Activated T-cell treated with anti-CD3 and anti-CD28 coated beads, Interleukin-2, amount 50 U/mL, for 72 hours (primary cell): ENCODE results near the gene PCSK7. TPM values are rescaled to one million over a fixed set of nuclear protein-coding genes. Genes with fewer than 3 reads are reported as not detected.

ENCODE experiments used
- ATAC-seq, 2 donors: fragments of 150-1000 bp; cut with Tn5 transposase; replicated peaks in 1 of 2; 2 replicates each; pipeline ENCODE4 v1.10.0; 2021; ENCODE audit warnings: moderate library complexity in 2 of 2, mild to moderate bottlenecking in 1 of 2
- DNase-seq, 2 donors: peaks; one replicate each; pipeline ENCODE4 v3.0.0; 2021 to 2022; ENCODE audit warnings: mixed read lengths in 1 of 2
- H3K27ac Mint-ChIP-seq: one replicate; pipeline ENCODE4 v1.8.0; 2022; ENCODE audit warnings: mild to moderate bottlenecking, moderate library complexity, mixed read lengths
- H3K27me3 Mint-ChIP-seq: one replicate; pipeline ENCODE4 v1.8.0; 2022; ENCODE audit warnings: low read depth, mixed read lengths
- H3K36me3 Mint-ChIP-seq, 2 donors: one replicate each; pipeline ENCODE4 v1.8.0; 2022; ENCODE audit warnings: mixed read lengths in 2 of 2, mild to moderate bottlenecking in 1 of 2; ENCODE audit not compliant: insufficient read depth in 2 of 2
- H3K4me1 Mint-ChIP-seq: one replicate; pipeline ENCODE4 v1.8.0; 2022; ENCODE audit warnings: low read depth, mixed read lengths
- H3K4me3 Mint-ChIP-seq, 2 donors: one replicate each; pipeline ENCODE4 v1.8.0; 2022; ENCODE audit warnings: mild to moderate bottlenecking in 2 of 2, mixed read lengths in 2 of 2, moderate library complexity in 2 of 2
- H3K9me3 Mint-ChIP-seq, 2 donors: one replicate each; pipeline ENCODE4 v1.8.0; 2022; ENCODE audit warnings: mixed read lengths in 2 of 2
- total RNA-seq, 2 donors: library from RNA; stranded (reverse); gene quantifications; one replicate each; pipeline ENCODE4 v1.2.3, GENCODE V29; 2022

Gene PCSK7
- total RNA-seq, 2 donors from 2014 or later, result 139 to 147 TPM

DNA sequence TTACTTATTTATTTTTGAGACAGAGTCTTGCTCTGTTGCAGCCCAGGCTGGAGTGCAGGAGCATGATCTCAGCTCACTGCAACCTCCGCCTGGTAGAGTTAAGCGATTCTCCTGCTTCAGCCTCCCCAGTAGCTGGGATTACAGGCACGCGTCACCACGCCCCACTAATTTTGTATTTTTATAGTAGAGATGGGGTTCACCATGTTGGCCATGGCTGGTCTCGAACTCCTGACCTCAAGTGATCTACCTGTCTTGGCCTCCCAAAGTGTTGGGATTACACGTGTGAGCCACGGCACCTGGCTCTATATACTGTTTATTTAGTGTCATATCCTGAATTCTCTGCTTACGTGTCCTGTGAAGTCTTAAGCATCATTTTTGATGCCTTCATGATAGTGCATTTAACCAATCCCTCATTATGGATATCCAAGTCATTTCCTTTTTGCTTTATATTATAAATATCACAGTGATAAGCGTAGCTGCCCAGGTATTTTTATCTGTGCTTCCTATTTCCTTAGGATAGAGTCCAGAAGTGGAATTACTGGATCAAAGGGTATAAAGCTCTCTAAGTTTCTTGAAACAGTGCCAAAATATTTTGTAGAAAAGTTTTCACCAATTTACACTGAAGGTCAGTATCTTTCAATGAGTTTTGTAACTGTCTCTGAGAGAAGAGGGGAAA, 54.2 kb downstream of the PCSK7 start:
- peaks cover 0 to 2% of the 10 kb centered on the region in 2 donors for H3K36me3 Mint-ChIP-seq
- no peaks in the 10 kb centered on the region for H3K27me3 Mint-ChIP-seq
- DNase-seq (no peak), ATAC-seq (no peak)
- peaks cover 31% of the 10 kb centered on the region for H3K4me1 Mint-ChIP-seq
- peak overlapping the region; percentile 94 to 97 for H3K4me3 Mint-ChIP-seq
- H3K27ac Mint-ChIP-seq, result peak overlapping the region; percentile 88
- H3K9me3 Mint-ChIP-seq, result no peaks in the 10 kb centered on the region

DNA sequence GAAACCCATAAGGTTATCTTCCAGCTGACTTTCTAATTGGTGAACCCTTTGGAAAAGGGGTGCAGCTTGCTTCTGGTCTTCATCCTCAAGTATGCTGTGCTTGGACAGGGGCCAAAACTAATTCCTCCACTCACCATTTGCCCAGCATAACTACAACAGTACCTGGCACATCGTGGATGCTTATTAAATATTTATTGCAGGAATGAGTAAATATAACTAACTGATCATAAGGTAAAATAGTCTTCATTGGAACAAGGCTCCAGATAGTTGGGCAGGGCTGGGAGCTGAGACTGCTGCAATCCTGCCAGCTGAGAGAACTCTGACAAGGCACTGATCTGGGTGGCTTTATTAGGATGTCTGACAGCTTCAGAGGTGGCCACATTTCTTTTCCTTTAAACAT, 55.7 kb downstream of the PCSK7 start:
- ATAC-seq (no peak), DNase-seq (no peak)
- Mint-ChIP-seq H3K9me3 (no peaks in the 10 kb centered on the region), H3K36me3 (peaks cover 0 to 2% of the 10 kb centered on the region in 2 donors), H3K27me3 (no peaks in the 10 kb centered on the region), H3K4me3 (no peak overlapping the region), H3K4me1 (peaks cover 34% of the 10 kb centered on the region), H3K27ac (no peak overlapping the region)

DNA sequence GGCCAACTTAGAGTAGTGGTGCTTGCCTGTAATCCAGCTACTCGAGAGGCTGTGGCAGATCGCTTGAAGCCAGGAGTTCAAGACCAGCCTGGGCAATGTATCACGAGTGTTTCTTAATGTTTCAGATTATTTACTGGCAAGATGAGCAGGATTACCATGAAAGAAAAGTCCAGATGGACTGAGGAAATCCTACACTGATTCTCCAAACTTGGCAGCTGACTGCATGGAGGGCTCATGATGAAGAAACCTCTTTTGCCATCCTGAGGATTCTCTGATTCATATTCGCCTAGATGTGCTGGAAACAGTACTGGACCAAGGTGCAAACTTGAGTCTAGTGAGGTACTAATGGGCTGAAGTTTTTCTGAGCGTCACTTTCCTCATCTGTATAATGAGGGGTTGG, 56.1 kb downstream of the PCSK7 start:
- no peaks in the 10 kb centered on the region for H3K27me3 Mint-ChIP-seq
- peaks cover 0 to 2% of the 10 kb centered on the region in 2 donors for H3K36me3 Mint-ChIP-seq
- no peak overlapping the region for H3K4me3 Mint-ChIP-seq
- DNase-seq, result no peak
- no peak for ATAC-seq
- no peaks in the 10 kb centered on the region for H3K9me3 Mint-ChIP-seq
- no peak overlapping the region for H3K27ac Mint-ChIP-seq
- H3K4me1 Mint-ChIP-seq, result peaks cover 30% of the 10 kb centered on the region

DNA sequence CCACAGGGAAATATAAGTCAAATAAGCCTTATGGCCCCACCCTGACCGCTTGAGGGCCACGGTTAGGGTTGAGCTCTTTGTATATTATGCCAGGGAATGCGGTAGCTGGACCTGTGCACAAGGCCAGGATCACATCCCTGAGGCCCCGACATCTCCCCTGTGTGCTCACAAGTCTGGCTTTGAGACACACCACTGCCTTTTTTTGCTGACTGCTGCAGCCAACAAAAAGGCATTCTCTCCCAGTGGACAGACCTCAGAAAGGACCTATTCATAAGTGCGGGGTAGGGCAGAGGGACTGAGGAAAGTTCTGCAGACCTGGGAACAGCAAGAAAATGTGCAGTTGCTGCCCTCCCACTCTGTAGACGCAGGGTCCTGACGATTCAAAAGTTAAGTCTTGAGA, 56.8 kb downstream of the PCSK7 start:
- ATAC-seq (no peak), DNase-seq (no peak)
- Mint-ChIP-seq H3K4me1 (peaks cover 24% of the 10 kb centered on the region), H3K9me3 (no peaks in the 10 kb centered on the region), H3K27me3 (no peaks in the 10 kb centered on the region), H3K36me3 (peaks cover 0 to 4% of the 10 kb centered on the region in 2 donors), H3K4me3 (no peak overlapping the region), H3K27ac (no peak overlapping the region)

DNA sequence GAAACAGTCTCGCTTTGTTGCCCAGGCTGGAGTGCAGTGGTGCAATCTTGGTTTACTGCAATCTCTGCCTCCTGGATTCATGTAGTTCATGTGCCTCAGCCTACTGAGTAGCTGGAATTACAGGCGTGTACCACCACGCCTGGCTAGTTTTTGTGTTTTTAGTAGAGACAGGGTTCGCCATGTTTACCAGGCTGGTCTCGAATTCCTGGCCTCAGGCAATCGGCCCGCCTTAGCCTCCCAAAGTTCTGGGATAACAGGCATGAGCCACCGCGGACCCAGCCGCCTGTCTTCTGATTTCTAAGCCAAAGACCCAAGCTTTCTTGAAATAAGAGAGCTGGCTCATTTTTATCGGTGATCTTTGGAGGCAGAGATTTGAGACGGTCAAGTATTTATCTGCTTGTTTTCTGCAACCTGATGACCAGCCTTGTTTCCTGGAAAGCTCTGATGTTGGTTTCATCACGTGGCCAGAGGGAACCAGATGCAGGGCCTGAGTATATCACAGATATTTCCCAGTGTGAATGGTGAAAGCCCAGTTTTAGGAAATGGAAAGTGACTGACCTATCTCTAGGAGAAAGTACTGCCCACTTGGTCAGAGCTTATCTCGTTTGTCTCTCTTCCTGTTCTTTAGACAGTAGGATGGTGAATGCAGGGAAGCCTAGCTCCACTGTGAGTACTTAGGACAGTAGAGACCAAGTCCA, 59.0 kb downstream of the PCSK7 start:
- no peaks in the 10 kb centered on the region for H3K27me3 Mint-ChIP-seq
- H3K4me3 Mint-ChIP-seq, result no peak overlapping the region
- DNase-seq (no peak), ATAC-seq (no peak)
- H3K9me3 Mint-ChIP-seq, result no peaks in the 10 kb centered on the region
- peaks cover 9% of the 10 kb centered on the region for H3K4me1 Mint-ChIP-seq
- peaks cover 0 to 11% of the 10 kb centered on the region in 2 donors for H3K36me3 Mint-ChIP-seq
- no peak overlapping the region for H3K27ac Mint-ChIP-seq

DNA sequence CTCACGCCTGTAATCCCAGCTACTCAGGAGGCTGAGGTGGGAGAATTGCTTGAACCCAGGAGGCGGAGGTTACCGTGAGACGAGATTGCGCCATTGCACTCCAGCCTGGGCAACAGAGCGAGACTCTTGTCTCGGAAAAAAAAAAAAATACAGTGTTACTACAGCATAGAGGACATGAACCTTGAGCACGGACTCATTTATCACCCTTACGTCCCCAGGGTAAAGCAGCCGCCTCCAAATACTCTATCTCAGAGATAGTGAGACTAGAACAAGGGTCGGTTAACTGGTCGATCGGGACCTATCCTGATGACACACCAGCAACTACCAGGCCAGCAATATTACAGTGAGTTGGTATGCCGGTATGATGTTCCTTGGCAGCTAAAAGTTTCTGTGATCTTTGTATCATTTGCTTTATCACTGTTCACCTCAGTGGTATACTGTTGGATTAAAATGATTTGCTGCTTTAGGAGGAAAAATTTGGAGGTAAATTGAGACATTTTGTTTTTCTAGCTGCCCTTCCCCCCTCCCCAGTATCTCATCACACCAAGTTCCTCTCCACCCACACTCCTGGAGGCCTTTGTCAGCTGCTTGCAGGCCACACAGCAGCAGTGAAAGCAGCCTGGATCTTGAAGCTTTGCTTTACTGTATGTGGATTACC, 60.3 kb downstream of the PCSK7 start:
- no peak for DNase-seq
- Mint-ChIP-seq H3K27me3 (no peaks in the 10 kb centered on the region), H3K4me3 (no peak overlapping the region), H3K36me3 (peaks cover 0 to 15% of the 10 kb centered on the region in 2 donors), H3K27ac (peak overlapping the region; percentile 54), H3K9me3 (no peaks in the 10 kb centered on the region), H3K4me1 (peaks cover 4% of the 10 kb centered on the region)
- no peak for ATAC-seq

DNA sequence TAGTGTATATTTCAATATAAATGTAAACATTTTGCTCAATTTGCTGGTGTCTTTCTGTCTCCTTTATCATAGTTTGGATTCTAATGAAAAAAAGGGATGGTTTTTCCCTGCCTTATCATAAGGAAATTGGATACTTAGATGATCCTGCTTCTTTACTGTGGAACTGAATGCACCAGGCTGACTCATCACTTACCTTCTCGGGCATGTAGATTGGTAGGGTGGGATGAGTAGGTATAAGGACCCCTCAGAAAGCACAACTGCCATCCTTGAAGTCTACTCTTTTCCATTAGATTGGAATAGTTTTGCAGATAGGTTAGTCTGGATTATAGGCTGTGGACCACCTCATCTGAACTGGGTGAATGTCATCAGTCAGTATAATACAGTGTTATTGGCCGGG, 60.9 kb downstream of the PCSK7 start:
- Mint-ChIP-seq H3K4me1 (peaks cover 4% of the 10 kb centered on the region), H3K4me3 (no peak overlapping the region), H3K27ac (peak overlapping the region; percentile 54), H3K36me3 (peaks cover 0 to 18% of the 10 kb centered on the region in 2 donors), H3K27me3 (no peaks in the 10 kb centered on the region), H3K9me3 (no peaks in the 10 kb centered on the region)
- ATAC-seq (no peak), DNase-seq (no peak)

DNA sequence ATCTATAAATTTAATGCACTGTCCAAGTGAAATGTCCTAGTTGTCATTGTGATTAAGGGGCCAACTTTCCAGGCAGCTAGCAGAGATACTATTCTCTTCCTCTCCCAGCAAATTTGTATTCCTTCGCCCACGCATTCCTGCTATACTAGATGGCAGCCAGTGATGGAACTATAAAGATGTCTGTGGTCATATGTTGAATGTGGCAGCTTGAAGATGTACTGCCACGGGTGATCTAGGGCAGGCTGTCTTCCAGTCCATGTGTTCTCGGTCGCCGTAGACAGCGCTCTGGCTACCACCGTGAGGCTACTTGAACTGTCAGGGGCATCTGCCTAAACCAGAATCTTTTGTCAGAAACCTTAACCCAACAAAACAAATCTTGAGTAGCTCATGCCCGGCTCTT, 61.7 kb downstream of the PCSK7 start:
- no peaks in the 10 kb centered on the region for H3K27me3 Mint-ChIP-seq
- H3K36me3 Mint-ChIP-seq, result peaks cover 4 to 24% of the 10 kb centered on the region in 2 donors
- peaks cover 4% of the 10 kb centered on the region for H3K4me1 Mint-ChIP-seq
- H3K4me3 Mint-ChIP-seq, result no peak overlapping the region
- DNase-seq, result no peak
- ATAC-seq, result no peak
- H3K27ac Mint-ChIP-seq, result no peak overlapping the region
- no peaks in the 10 kb centered on the region for H3K9me3 Mint-ChIP-seq

DNA sequence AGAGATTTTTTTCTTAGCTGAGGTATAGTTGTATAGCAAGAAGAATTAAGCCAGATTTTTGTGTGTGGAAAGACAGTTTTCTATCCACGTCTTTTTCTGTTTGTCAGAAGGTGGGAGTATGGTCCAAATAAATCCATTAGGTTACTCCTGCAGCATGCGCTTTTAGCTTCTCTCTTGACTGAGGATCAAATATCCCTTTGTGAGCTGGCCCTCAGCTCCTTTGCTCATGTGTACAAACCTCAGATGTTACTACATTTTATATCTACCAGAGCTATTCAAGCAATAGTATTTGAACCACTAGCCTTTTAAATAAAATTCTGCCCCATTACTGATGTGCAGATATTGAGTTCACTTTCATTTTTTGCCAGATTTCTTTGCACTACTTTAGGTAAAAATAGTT, 62.1 kb downstream of the PCSK7 start:
- no peaks in the 10 kb centered on the region for H3K9me3 Mint-ChIP-seq
- ATAC-seq (no peak), DNase-seq (no peak)
- H3K4me1 Mint-ChIP-seq, result peaks cover 4% of the 10 kb centered on the region
- no peak overlapping the region for H3K27ac Mint-ChIP-seq
- H3K36me3 Mint-ChIP-seq, result peaks cover 4 to 24% of the 10 kb centered on the region in 2 donors
- no peaks in the 10 kb centered on the region for H3K27me3 Mint-ChIP-seq
- no peak overlapping the region for H3K4me3 Mint-ChIP-seq

DNA sequence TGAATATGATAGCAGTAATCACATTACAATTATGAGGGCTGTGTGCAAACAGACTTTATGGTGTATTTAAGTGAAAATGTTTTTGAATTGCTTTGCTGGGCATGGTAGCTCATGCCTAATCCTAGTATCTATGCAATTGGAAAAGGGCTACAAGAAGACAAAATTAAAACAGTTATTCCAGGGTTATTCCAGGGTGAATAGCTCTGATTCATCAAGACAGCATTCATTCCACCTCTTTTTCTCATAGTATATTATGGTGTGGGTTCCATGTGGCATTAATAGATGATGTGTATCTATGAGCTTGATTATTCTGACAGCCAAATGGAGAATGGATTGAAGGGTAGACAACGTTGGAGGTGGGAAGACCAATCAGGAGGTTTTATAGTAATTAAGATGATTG, 65.4 kb downstream of the PCSK7 start:
- H3K27ac Mint-ChIP-seq, result no peak overlapping the region
- H3K27me3 Mint-ChIP-seq, result no peaks in the 10 kb centered on the region
- no peaks in the 10 kb centered on the region for H3K9me3 Mint-ChIP-seq
- H3K36me3 Mint-ChIP-seq, result peaks cover 6 to 26% of the 10 kb centered on the region in 2 donors
- H3K4me1 Mint-ChIP-seq, result no peaks in the 10 kb centered on the region
- DNase-seq, result no peak
- no peak for ATAC-seq
- no peak overlapping the region for H3K4me3 Mint-ChIP-seq

DNA sequence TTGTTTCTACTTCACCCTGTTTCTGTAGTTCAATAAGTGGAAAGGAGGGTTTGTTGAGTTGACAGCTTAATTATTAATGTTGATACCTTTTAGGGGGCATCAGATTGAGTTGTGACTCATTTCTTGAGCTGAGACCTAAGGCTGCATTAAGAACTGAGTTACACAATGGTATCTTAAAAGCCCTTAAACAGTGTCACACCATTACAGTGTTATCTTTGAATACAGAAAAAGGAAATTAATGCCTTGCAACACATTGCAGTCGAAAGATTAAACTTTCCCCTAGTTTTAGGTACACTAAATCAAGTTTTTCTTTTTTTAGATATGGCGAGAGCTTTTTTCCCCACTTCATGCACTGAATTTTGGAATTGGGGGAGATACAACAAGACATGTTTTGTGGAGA, 71.0 kb downstream of the PCSK7 start:
- Mint-ChIP-seq H3K27me3 (no peaks in the 10 kb centered on the region), H3K36me3 (peaks cover 6 to 14% of the 10 kb centered on the region in 2 donors), H3K4me3 (no peak overlapping the region), H3K27ac (peak overlapping the region; percentile 76), H3K9me3 (no peaks in the 10 kb centered on the region), H3K4me1 (no peaks in the 10 kb centered on the region)
- DNase-seq (no peak), ATAC-seq (no peak)

DNA sequence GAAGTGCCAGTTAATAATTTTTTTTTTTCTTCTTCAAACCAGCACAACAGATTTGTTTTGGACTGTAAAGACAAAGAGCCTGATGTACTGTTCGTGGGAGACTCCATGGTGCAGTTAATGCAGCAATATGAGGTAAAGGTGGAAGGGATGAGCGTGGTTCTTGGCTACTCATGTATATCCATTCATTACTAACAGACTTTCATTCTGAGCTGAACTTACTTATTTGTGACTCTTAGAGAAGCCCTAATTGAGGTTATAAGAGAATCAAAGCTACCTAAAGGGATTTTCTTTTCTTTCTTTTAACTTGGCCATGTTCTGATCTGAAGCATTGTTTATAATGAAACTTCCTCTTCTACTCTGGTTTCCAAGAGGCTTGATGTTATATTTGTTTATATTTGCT, 72.0 kb downstream of the PCSK7 start:
- Mint-ChIP-seq H3K4me1 (no peaks in the 10 kb centered on the region), H3K27ac (no peak overlapping the region), H3K36me3 (peaks cover 2 to 9% of the 10 kb centered on the region in 2 donors), H3K9me3 (no peaks in the 10 kb centered on the region), H3K4me3 (no peak overlapping the region), H3K27me3 (no peaks in the 10 kb centered on the region)
- ATAC-seq (peak in 1 of 2 donors; percentile 62), DNase-seq (no peak)

DNA sequence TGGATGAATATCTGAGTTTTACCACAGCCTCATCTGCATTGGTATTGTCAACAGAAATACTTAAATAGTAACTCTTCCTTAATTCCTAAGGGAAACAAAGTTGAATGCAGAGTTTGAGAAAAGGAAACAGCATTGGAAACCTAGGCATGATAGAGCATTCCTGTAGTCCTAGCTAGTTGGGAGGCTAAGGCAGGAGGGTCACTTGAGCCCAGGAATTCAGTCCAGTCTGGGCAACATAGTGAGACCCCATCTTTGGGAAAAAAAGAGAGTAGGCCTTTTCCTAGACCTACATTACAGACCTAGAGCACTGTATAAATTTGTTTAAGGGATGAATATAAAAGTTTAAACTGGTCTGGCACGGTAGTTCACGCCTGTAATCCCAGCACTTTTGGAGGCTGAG, 74.4 kb downstream of the PCSK7 start:
- no peaks in the 10 kb centered on the region for H3K9me3 Mint-ChIP-seq
- peaks cover 0 to 7% of the 10 kb centered on the region in 2 donors for H3K36me3 Mint-ChIP-seq
- ATAC-seq, result no peak
- H3K27me3 Mint-ChIP-seq, result no peaks in the 10 kb centered on the region
- H3K4me1 Mint-ChIP-seq, result no peaks in the 10 kb centered on the region
- DNase-seq, result no peak
- H3K4me3 Mint-ChIP-seq, result no peak overlapping the region
- no peak overlapping the region for H3K27ac Mint-ChIP-seq
